ENCODE data around the gene DHX8. TPM values are rescaled to one million over a fixed set of nuclear protein-coding genes. Genes with fewer than 3 reads are reported as not detected.

DHX8 gene
- total and polyA plus RNA-seq, 2 donors (not counting 3 experiments of a cell fraction or from before 2014, with no cell fraction given): 34.9 to 65.6 TPM

DNA sequence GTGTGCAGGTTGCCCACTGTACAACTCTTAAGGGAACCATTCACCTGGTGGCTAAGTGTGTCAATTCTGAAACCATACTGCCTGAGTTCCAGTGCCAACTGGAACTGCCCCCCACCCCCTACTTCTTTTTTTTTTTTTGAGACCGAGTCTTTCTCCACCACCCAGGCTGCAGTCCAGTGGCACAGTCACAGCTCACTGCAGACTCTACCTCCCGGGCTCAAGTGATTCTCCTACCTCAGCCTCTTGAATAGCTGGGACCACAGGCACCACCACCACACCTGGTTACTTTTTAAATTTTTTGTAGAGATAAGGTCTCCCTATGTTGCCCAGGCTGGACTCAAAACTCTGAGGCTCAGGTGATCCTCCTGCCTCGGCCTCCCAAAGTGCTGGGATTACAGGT lies 40.4 kb upstream of the DHX8 start:
- Histone ChIP-seq H3K4me2 (ENCODE audit: insufficient read depth, low read length) (no peak overlapping the region), H4K20me1 (replicated peaks; ENCODE audit: control insufficient read depth, extremely low read depth, insufficient read depth, low read length) (no peaks in the 10 kb centered on the region), H3K9me1 (replicated peaks; ENCODE audit: control insufficient read depth, extremely low read depth, insufficient read depth, low read length) (no peaks in the 10 kb centered on the region), H3K9ac (replicated peaks; ENCODE audit: extremely low read depth, insufficient read depth, low read length) (no peak overlapping the region), H3K27me3 (ENCODE audit: control insufficient read depth in 2 of 2, insufficient read depth in 2 of 2, low read length in 2 of 2) (peaks cover 4 to 6% of the 10 kb centered on the region in 2 experiments), H3K79me2 (ENCODE audit: control insufficient read depth, insufficient read depth, low read length) (no peaks in the 10 kb centered on the region), H3K36me3 (ENCODE audit: control insufficient read depth in 2 of 2, extremely low read depth in 1 of 2, insufficient read depth in 2 of 2, low read length in 2 of 2) (no peaks in the 10 kb centered on the region), H3K4me3 (replicated peaks in 1 of 3; ENCODE audit: insufficient read depth in 1 of 3, low read depth in 1 of 3, low read length in 3 of 3) (no peak overlapping the region), H3K9me3 (replicated peaks; ENCODE audit: control insufficient read depth, insufficient read depth, low read length) (no peaks in the 10 kb centered on the region), H3K4me1 (ENCODE audit: control insufficient read depth, extremely low read depth, insufficient read depth, low read length) (no peaks in the 10 kb centered on the region), H3K27ac (ENCODE audit: insufficient read depth, low read depth, low read length) (no peak overlapping the region), H2AFZ (ENCODE audit: low read depth, low read length) (no peak overlapping the region)
- dilution Hi-C loops (cut with MboI; ENCODE audit: extremely low pct_ligation_motif_present, low sequenced_read_pairs) (no loop called here), intact Hi-C loops (cut with micrococcal nuclease) (no loop called here)
- POLR2A ChIA-PET: interaction anchor here (1.1 kb wide), 1 partner anchor 45 kb away, joined by 3 read pairs; the partner anchor contains the start of gene ARL4D
- BruUV-seq (replicated peaks): no TSS peak
- FAIRE-seq: no peak
- no peak for DNase-seq (ENCODE audit: low read depth, low spot score)
- CTCF ChIA-PET: no interaction called here
- TF ChIP-seq MYC (IDR thresholded peaks at IDR 0.05; ENCODE audit: low read depth, low read length): no peak
- TF ChIP-seq GATA2 (IDR thresholded peaks at IDR 0.05; ENCODE audit: insufficient read depth, insufficient read length, low read depth, low read length): no peak
- no peak for TF ChIP-seq JUN (IDR thresholded peaks at IDR 0.05; ENCODE audit: borderline replicate concordance, insufficient read depth, insufficient read length, low read depth)
- TF ChIP-seq EZH2 (IDR thresholded peaks at IDR 0.05; ENCODE audit: borderline replicate concordance, low read depth, low read length, severe bottlenecking): no peak
- no peak for TF ChIP-seq POLR2AphosphoS5 (IDR thresholded peaks at IDR 0.05; ENCODE audit: insufficient read depth, low read depth, low read length)
- TF ChIP-seq POLR2A (IDR thresholded peaks at IDR 0.05; ENCODE audit: low read depth, low read length): no peak
- TF ChIP-seq FOS (IDR thresholded peaks at IDR 0.05; ENCODE audit: borderline replicate concordance, insufficient read depth, low read length): no peak
- TF ChIP-seq, protein P1, sequence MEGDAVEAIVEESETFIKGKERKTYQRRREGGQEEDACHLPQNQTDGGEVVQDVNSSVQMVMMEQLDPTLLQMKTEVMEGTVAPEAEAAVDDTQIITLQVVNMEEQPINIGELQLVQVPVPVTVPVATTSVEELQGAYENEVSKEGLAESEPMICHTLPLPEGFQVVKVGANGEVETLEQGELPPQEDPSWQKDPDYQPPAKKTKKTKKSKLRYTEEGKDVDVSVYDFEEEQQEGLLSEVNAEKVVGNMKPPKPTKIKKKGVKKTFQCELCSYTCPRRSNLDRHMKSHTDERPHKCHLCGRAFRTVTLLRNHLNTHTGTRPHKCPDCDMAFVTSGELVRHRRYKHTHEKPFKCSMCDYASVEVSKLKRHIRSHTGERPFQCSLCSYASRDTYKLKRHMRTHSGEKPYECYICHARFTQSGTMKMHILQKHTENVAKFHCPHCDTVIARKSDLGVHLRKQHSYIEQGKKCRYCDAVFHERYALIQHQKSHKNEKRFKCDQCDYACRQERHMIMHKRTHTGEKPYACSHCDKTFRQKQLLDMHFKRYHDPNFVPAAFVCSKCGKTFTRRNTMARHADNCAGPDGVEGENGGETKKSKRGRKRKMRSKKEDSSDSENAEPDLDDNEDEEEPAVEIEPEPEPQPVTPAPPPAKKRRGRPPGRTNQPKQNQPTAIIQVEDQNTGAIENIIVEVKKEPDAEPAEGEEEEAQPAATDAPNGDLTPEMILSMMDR (IDR thresholded peaks at IDR 0.05; ENCODE audit: extremely low read depth in 1 of 2, insufficient read depth in 1 of 2, low read depth in 1 of 2, low read length in 2 of 2): no peak
